Endothelial cell (in vitro differentiated cells): ENCODE data around the gene AFAP1L1. TPM values are rescaled to one million over a fixed set of nuclear protein-coding genes. Genes with fewer than 3 reads are reported as not detected.

Experiments
- DNase-seq: peaks from one replicate; pipeline ENCODE4 v3.0.0; 2021; ENCODE audit warnings: low spot score
- H3K27ac Mint-ChIP-seq: one replicate; pipeline ENCODE4 v1.8.0; 2021; ENCODE audit warnings: mixed read lengths, inconsistent platforms; ENCODE audit not compliant: unreplicated experiment
- H3K27me3 Mint-ChIP-seq: one replicate; pipeline ENCODE4 v1.8.0; 2021; ENCODE audit warnings: mild to moderate bottlenecking, moderate library complexity, mixed read lengths, inconsistent platforms; ENCODE audit not compliant: unreplicated experiment
- H3K36me3 Mint-ChIP-seq: one replicate; pipeline ENCODE4 v1.8.0; 2021; ENCODE audit warnings: mild to moderate bottlenecking, low read depth, mixed read lengths, inconsistent platforms; ENCODE audit not compliant: unreplicated experiment
- H3K4me1 Mint-ChIP-seq: one replicate; pipeline ENCODE4 v1.8.0; 2021; ENCODE audit warnings: mild to moderate bottlenecking, mixed read lengths, inconsistent platforms; ENCODE audit not compliant: unreplicated experiment
- H3K4me3 Mint-ChIP-seq: one replicate; pipeline ENCODE4 v1.8.0; 2021; ENCODE audit warnings: mild to moderate bottlenecking, mixed read lengths, inconsistent platforms; ENCODE audit not compliant: unreplicated experiment
- H3K9me3 Mint-ChIP-seq: one replicate; pipeline ENCODE4 v1.8.0; 2021; ENCODE audit warnings: mixed read lengths, inconsistent platforms; ENCODE audit not compliant: unreplicated experiment
- total RNA-seq: library from RNA; stranded (reverse); fragmentation: NEBNext Ultra II Directional; extraction: Animal tissue kit (Norgen Biotek cat#: 25700); gene quantifications from one replicate; pipeline ENCODE4 v1.2.1, GENCODE V29; 2021; ENCODE audit not compliant: unreplicated experiment
- TF ChIP-seq, protein P1 (sequence below): fragments of 200-600 bp; sonication (generic); IDR thresholded peaks from one replicate; pipeline ENCODE4 v1.5.0; 2021; ENCODE audit warnings: antibody characterized with exemption; ENCODE audit not compliant: unreplicated experiment

Gene AFAP1L1
- total RNA-seq, 1 donor from 2014 or later, result 393 TPM

DNA sequence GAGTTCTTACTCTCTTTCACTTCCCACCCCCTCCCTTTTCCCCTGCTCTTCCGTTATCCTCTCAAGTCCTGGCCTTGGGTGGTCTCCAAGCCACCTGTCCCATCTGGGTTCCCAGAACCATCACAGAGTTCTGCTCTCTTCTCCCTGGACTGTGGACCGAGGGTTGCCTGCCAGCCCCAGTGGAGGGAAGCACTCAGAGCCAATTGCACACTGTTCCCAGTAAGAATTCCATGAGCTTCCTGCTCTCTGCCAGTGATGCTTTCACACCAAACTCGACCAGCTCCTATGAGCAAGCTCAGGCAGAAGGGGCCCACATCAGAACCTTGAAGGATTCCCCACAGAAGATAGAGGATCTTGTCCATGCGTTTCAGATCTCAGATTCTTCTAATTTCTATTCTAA, 20.1 kb upstream of the AFAP1L1 start:
- Mint-ChIP-seq H3K9me3 (no peaks in the 10 kb centered on the region), H3K27ac (no peak overlapping the region), H3K4me1 (no peaks in the 10 kb centered on the region), H3K4me3 (no peak overlapping the region), H3K27me3 (peaks cover 10% of the 10 kb centered on the region), H3K36me3 (no peaks in the 10 kb centered on the region)
- TF ChIP-seq, protein P1, sequence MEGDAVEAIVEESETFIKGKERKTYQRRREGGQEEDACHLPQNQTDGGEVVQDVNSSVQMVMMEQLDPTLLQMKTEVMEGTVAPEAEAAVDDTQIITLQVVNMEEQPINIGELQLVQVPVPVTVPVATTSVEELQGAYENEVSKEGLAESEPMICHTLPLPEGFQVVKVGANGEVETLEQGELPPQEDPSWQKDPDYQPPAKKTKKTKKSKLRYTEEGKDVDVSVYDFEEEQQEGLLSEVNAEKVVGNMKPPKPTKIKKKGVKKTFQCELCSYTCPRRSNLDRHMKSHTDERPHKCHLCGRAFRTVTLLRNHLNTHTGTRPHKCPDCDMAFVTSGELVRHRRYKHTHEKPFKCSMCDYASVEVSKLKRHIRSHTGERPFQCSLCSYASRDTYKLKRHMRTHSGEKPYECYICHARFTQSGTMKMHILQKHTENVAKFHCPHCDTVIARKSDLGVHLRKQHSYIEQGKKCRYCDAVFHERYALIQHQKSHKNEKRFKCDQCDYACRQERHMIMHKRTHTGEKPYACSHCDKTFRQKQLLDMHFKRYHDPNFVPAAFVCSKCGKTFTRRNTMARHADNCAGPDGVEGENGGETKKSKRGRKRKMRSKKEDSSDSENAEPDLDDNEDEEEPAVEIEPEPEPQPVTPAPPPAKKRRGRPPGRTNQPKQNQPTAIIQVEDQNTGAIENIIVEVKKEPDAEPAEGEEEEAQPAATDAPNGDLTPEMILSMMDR, result no peak
- no peak for DNase-seq

DNA sequence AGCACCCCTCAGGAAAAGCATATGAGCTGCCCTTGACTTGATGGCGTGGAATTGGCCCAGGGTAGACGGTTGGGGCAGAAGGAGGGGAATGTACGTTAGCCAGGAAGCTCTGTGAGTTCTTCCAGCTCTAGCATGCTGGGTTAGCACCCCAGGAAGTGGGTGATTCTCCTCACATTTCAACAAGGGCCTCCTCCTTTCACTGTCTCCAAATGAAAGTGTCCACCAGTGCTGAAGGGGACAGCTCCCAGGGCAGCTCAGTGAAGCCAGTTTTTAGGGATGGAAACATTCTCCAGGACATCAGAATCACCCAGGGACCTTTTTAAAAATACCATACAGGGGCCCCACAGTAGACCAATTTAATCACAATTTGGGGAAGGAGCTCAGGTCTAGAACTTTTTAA, 17.2 kb upstream of the AFAP1L1 start:
- TF ChIP-seq, protein P1, result no peak
- peak; percentile 47 for DNase-seq
- Mint-ChIP-seq H3K36me3 (no peaks in the 10 kb centered on the region), H3K27me3 (peaks cover 6% of the 10 kb centered on the region), H3K4me1 (no peaks in the 10 kb centered on the region), H3K4me3 (no peak overlapping the region), H3K9me3 (no peaks in the 10 kb centered on the region), H3K27ac (no peak overlapping the region)

- no peaks in the 10 kb centered on the region for H3K9me3 Mint-ChIP-seq
- no peak overlapping the region for H3K27ac Mint-ChIP-seq
- no peaks in the 10 kb centered on the region for H3K36me3 Mint-ChIP-seq
- no peaks in the 10 kb centered on the region for H3K4me1 Mint-ChIP-seq
- H3K4me3 Mint-ChIP-seq, result no peak overlapping the region
- TF ChIP-seq, protein P1, result no peak
- peaks cover 9% of the 10 kb centered on the region for H3K27me3 Mint-ChIP-seq
- DNase-seq, result no peak
Observed at GRCh38 chr5:149256451-149256850, 15.2 kb upstream of the AFAP1L1 start.

DNA sequence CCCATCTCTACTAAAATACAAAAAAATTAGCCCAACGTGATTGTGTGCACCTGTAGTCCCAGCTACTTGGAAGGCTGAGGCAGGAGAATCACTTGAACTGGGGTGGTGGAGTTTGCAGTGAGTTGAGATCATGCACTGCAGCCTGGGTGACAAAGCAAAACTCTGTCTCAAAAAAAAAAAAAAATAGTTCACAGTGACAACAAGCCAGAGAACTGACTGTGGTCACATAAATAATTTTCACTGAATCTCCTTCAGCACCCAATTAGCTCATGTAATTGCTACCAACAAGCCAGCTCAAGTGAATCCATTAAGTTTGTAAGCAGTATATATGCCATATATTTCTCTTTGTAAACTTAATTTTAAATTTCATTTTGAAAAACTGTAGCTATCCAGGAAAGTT, 14.5 kb upstream of the AFAP1L1 start:
- H3K27me3 Mint-ChIP-seq, result peaks cover 6% of the 10 kb centered on the region
- no peaks in the 10 kb centered on the region for H3K9me3 Mint-ChIP-seq
- DNase-seq, result no peak
- no peaks in the 10 kb centered on the region for H3K36me3 Mint-ChIP-seq
- H3K4me3 Mint-ChIP-seq, result no peak overlapping the region
- H3K27ac Mint-ChIP-seq, result no peak overlapping the region
- TF ChIP-seq, protein P1, result no peak
- no peaks in the 10 kb centered on the region for H3K4me1 Mint-ChIP-seq

DNA sequence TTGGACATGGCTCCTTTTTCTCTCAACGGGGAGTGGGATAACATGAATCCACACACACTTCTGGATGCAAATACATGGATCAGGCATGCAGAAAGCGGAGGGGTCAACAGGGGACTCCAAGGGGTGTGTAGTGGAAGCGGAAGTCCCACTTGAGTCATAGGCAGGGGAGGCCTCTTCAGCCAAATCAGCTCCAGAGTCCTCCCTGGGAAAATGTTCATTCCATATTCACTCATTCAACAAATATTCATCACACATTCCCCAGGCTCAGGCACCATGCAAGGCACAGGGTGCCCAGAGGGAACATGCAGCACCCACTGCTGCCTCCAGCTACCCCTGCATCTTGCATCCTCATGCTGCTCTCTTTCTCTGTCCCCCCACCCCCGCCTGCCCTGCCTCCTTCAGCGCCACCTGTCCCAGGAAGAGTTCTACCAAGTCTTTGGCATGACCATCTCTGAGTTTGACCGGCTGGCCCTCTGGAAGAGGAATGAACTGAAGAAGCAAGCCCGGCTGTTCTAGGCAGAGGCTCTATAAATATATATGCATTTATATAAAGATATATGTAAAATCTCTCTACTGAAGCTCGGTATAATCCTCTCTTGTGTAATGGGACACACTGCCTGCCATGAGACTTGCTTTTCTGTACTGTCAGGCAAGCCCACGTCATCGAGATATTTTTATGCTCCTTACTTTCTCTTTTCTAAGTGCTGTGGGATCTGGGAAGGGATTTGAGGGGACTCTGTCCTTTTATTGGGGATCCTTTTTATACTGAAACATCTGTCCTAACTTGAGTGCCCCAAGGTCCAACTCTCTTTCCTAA, 13.6 kb upstream of the AFAP1L1 start:
- no peak for DNase-seq
- peaks cover 3% of the 10 kb centered on the region for H3K27me3 Mint-ChIP-seq
- no peaks in the 10 kb centered on the region for H3K4me1 Mint-ChIP-seq
- no peak overlapping the region for H3K27ac Mint-ChIP-seq
- H3K4me3 Mint-ChIP-seq, result no peak overlapping the region
- H3K36me3 Mint-ChIP-seq, result no peaks in the 10 kb centered on the region
- H3K9me3 Mint-ChIP-seq, result no peaks in the 10 kb centered on the region
- TF ChIP-seq, protein P1, result no peak
